HCT116 (cell line): ENCODE data around the gene CDH24. TPM values are rescaled to one million over a fixed set of nuclear protein-coding genes. Genes with fewer than 3 reads are reported as not detected.
A peak's percentile ranks its signal among the peaks of the same experiment; 100 is the strongest.

Experiments
- ATAC-seq: fragments of 200-7000 bp; cut with Tn5 transposase; 2 replicates; pipeline ENCODE4 v1.9.1; 2020; ENCODE audit warnings: mild to moderate bottlenecking, moderate library complexity
- BruUV-seq: library from RNA; stranded (reverse); fragments of 400-500 nt; replicated peaks from 2 replicates; lab custom pipeline; 2021; lab: Mats Ljungman, UMichigan
- CTCF ChIA-PET: fragments of 300-600 bp; sonication (Branson Sonifier 250); formaldehyde crosslinking; loops from one replicate; lab custom pipeline; 2021; ENCODE audit warnings: antibody characterized with exemption; lab: Charles Lee
- POLR2A ChIA-PET: fragments of 300-600, 350-600 bp; sonication (Branson Sonifier 250); formaldehyde crosslinking; loops from one replicate; lab custom pipeline; 2021; ENCODE audit warnings: antibody characterized with exemption; lab: Charles Lee
- RAD21 ChIA-PET, 2 experiments: fragments of 300-600 bp; sonication (Branson Sonifier 250); formaldehyde crosslinking; loops; one replicate each; lab custom pipeline; 2023; ENCODE audit warnings: low total read pairs in 2 of 2; ENCODE audit not compliant: uncharacterized antibody in 2 of 2, unreplicated experiment in 2 of 2, low non-redundant PET in 1 of 2; lab: Charles Lee
- DNase-seq: peaks from one replicate; pipeline ENCODE4 v3.0.0-alpha.2; 2010; ENCODE audit warnings: low read depth, low spot score
- H2AFZ ChIP-seq: fragments of 200-600 bp; shearing (Covaris generic), sonication (generic); 2 replicates; pipeline ENCODE4 v1.6.1; 2017; ENCODE audit warnings: low read depth, mixed run types, mixed read lengths, antibody characterized with exemption, low read length; ENCODE audit not compliant: poor library complexity, severe bottlenecking
- H3K27ac ChIP-seq: 2 replicates; pipeline ENCODE4 v1.5.1; 2012; ENCODE audit warnings: low read depth, low read length
- H3K27me3 ChIP-seq: fragments of 200-600 bp; sonication (generic); 2 replicates; pipeline ENCODE4 v1.6.1; 2016; ENCODE audit warnings: mixed run types, low read length, mixed read lengths; ENCODE audit not compliant: insufficient read depth
- H3K36me3 ChIP-seq, 2 experiments: fragments of 200-500 bp in 1 of 2; fragments of 200-600 bp in 1 of 2; sonication (Bioruptor generic) in 1 of 2; sonication (generic) in 1 of 2; 2 replicates each; pipeline versions ENCODE4 v1.5.1 to v1.6.1; 2014 to 2016; ENCODE audit warnings: low read length in 2 of 2, inconsistent platforms in 1 of 2, mixed read lengths in 1 of 2, mixed run types in 1 of 2; ENCODE audit not compliant: insufficient read depth in 2 of 2, control insufficient read depth in 1 of 2
- H3K4me1 ChIP-seq, 2 experiments: fragments of 200-600 bp in 1 of 2; sonication (generic) in 1 of 2; 2 replicates each; pipeline versions ENCODE4 v1.5.1 to v1.6.1; 2012 to 2017; ENCODE audit warnings: low read length in 2 of 2, inconsistent platforms in 1 of 2, mild to moderate bottlenecking in 1 of 2, mixed read lengths in 1 of 2, mixed run types in 1 of 2, moderate library complexity in 1 of 2; ENCODE audit not compliant: insufficient read depth in 2 of 2, control insufficient read depth in 1 of 2
- H3K4me2 ChIP-seq: fragments of 200-600 bp; sonication (generic); 2 replicates; pipeline ENCODE4 v1.6.1; 2017; ENCODE audit warnings: mixed run types, low read length, mixed read lengths
- H3K4me3 ChIP-seq, 2 experiments: fragments of 200-600 bp in 1 of 2; sonication (generic) in 1 of 2; replicated peaks in 1 of 2; 2 replicates each; pipeline ENCODE4 v1.5.1; 2011 to 2016; ENCODE audit warnings: low read length in 2 of 2, control low read depth in 1 of 2, low read depth in 1 of 2, mild to moderate bottlenecking in 1 of 2, mixed read lengths in 1 of 2, mixed run types in 1 of 2
- H3K79me2 ChIP-seq: fragments of 200-600 bp; sonication (generic); 2 replicates; pipeline ENCODE4 v1.6.1; 2017; ENCODE audit warnings: mild to moderate bottlenecking, mixed run types, low read length, moderate library complexity, mixed read lengths; ENCODE audit not compliant: insufficient read depth
- H3K9ac ChIP-seq: fragments of 200-600 bp; sonication (generic); 2 replicates; pipeline ENCODE4 v1.6.1; 2016; ENCODE audit warnings: low read length, mixed read lengths
- H3K9me2 ChIP-seq: fragments of 200-600 bp; sonication (generic), shearing (Covaris generic); 2 replicates; pipeline ENCODE4 v1.6.1; 2017; ENCODE audit warnings: mixed run types, mild to moderate bottlenecking, moderate library complexity; ENCODE audit not compliant: insufficient read depth
- H3K9me3 ChIP-seq, 2 experiments: fragments of 200-500 bp in 1 of 2; fragments of 200-600 bp in 1 of 2; sonication (Bioruptor generic) in 1 of 2; sonication (generic) in 1 of 2; 2 replicates each; pipeline ENCODE4 v1.6.1; 2014 to 2017; ENCODE audit warnings: low read length in 2 of 2, mixed read lengths in 2 of 2, inconsistent platforms in 1 of 2, low read depth in 1 of 2, mild to moderate bottlenecking in 1 of 2, mixed run types in 1 of 2, moderate library complexity in 1 of 2; ENCODE audit not compliant: control insufficient read depth in 1 of 2, insufficient read depth in 1 of 2
- H4K20me1 ChIP-seq: fragments of 200-600 bp; sonication (generic), shearing (Covaris generic); 2 replicates; pipeline ENCODE4 v1.6.1; 2017; ENCODE audit warnings: mixed run types, mild to moderate bottlenecking, moderate library complexity; ENCODE audit not compliant: insufficient read depth
- CTCF ChIP-seq, 3 experiments: fragments of 200-600 bp in 1 of 3; sonication (generic) in 1 of 3; IDR thresholded peaks in 2 of 3; conservative IDR thresholded peaks in 1 of 3; 2 replicates each; pipeline ENCODE4 v1.5.1; 2012 to 2017; ENCODE audit warnings: low read depth in 2 of 3, low read length in 2 of 3, antibody characterized with exemption in 1 of 3, borderline replicate concordance in 1 of 3, control low read depth in 1 of 3, mild to moderate bottlenecking in 1 of 3, mixed read lengths in 1 of 3, mixed run types in 1 of 3, moderate library complexity in 1 of 3; ENCODE audit not compliant: insufficient read depth in 1 of 3
- EZH2 ChIP-seq: fragments of 200-600 bp; sonication (generic); IDR thresholded peaks from 2 replicates; pipeline ENCODE4 v1.6.1; 2017; ENCODE audit warnings: antibody characterized with exemption, mixed run types
- FOSL1 ChIP-seq: IDR thresholded peaks from 2 replicates; pipeline ENCODE4 v1.6.1; 2012; ENCODE audit warnings: low read depth
- JUND ChIP-seq: IDR thresholded peaks from 2 replicates; pipeline ENCODE4 v1.6.1; 2012
- MAX ChIP-seq: IDR thresholded peaks from 2 replicates; pipeline ENCODE4 v1.6.1; 2012
- POLR2AphosphoS5 ChIP-seq: IDR thresholded peaks from 2 replicates; pipeline ENCODE4 v1.6.1; 2011; ENCODE audit warnings: mild to moderate bottlenecking, low read depth, low read length, moderate library complexity
- RAD21 ChIP-seq: IDR thresholded peaks from 2 replicates; pipeline ENCODE4 v1.6.1; 2012; ENCODE audit warnings: low read depth, mild to moderate bottlenecking
- SP1 ChIP-seq: IDR thresholded peaks from 2 replicates; pipeline ENCODE4 v1.6.1; 2012; ENCODE audit warnings: low read depth
- YY1 ChIP-seq: IDR thresholded peaks from 2 replicates; pipeline ENCODE4 v1.6.1; 2011; ENCODE audit warnings: low read length, low read depth, moderate library complexity, mild to moderate bottlenecking; ENCODE audit not compliant: insufficient replicate concordance; ENCODE audit errors: extremely low read depth
- ZNF274 ChIP-seq: fragments of 200-500 bp; sonication (Bioruptor generic); IDR thresholded peaks from 2 replicates; pipeline ENCODE4 v1.6.1; 2014; ENCODE audit warnings: mild to moderate bottlenecking, low read depth, low read length, inconsistent platforms
- intact Hi-C: fragments of 100-400 bp; cut with micrococcal nuclease; formaldehyde crosslinking; loops from 2 replicates; pipeline ENCODE4 v1.10.0; 2022
- total RNA-seq: library from RNA; stranded (reverse); gene quantifications from one replicate; pipeline ENCODE4 v1.2.1, GENCODE V29; 2021; ENCODE audit not compliant: unreplicated experiment

CDH24 gene
- total RNA-seq, 1 experiment from 2014 or later: 19.3 TPM

- ChIA-PET POLR2A (interaction anchor here (0.8 to 1.9 kb wide), 7 partner anchors 9 to 237 kb away, joined by 3 to 19 read pairs (median 5); partner anchors contain the start of genes ACIN1, BCL2L2 and C14orf119), RAD21 (interaction anchor here (0.7 to 1.2 kb wide), 10 partner anchors 12 to 86 kb away, joined by 3 to 5 read pairs (median 3); partner anchors contain the start of genes ACIN1 (in 2 of the 2), C14orf119 (in 1 of the 2) and CDH24 (in 1 of the 2)), CTCF (interaction anchor here (0.5 to 2.6 kb wide), 47 partner anchors 9 to 510 kb away, joined by 3 to 64 read pairs (median 6); partner anchors contain the start of genes ACIN1, AJUBA, C14orf119 and CDH24)
- Histone ChIP-seq H3K9ac (peak overlapping the region; percentile 32; the same call in 1 of the 2 replicates), H3K79me2 (peaks cover 66% of the 10 kb centered on the region), H3K9me3 (no peaks in the 10 kb centered on the region), H3K36me3 (peaks cover 34 to 51% of the 10 kb centered on the region in 2 experiments), H3K4me1 (peaks cover 29 to 36% of the 10 kb centered on the region in 2 experiments), H3K27me3 (no peaks in the 10 kb centered on the region), H4K20me1 (no peaks in the 10 kb centered on the region), H3K9me2 (no peaks in the 10 kb centered on the region), H2AFZ (no peak overlapping the region), H3K4me3 (no peak overlapping the region), H3K27ac (peak overlapping the region; percentile 54), H3K4me2 (peak overlapping the region; percentile 43)
- intact Hi-C loops: loop anchor here (1.0 to 2.0 kb wide), 2 partner anchors 25 to 40 kb away; partner anchors contain the start of genes ACIN1 and C14orf119
- no TSS peak for BruUV-seq
- TF ChIP-seq EZH2: no peak
- TF ChIP-seq YY1: no peak
- TF ChIP-seq SP1: no peak
- TF ChIP-seq RAD21: no peak
- TF ChIP-seq FOSL1: no peak
- ATAC-seq (no peak), DNase-seq (no peak)
Observed at GRCh38 chr14:23069413-23069806, 12.1 kb upstream of the CDH24 start.

GRCh38 chr14:23068789-23069412 lies 11.6 kb upstream of the CDH24 start:
- ChIA-PET POLR2A (interaction anchor here (0.8 to 1.9 kb wide), 7 partner anchors 10 to 238 kb away, joined by 3 to 19 read pairs (median 5); partner anchors contain the start of genes ACIN1, BCL2L2 and C14orf119), RAD21 (interaction anchor here (0.6 to 1.2 kb wide), 11 partner anchors 11 to 86 kb away, joined by 3 to 5 read pairs (median 3); partner anchors contain the start of genes ACIN1 (in 2 of the 2), C14orf119 (in 1 of the 2) and CDH24 (in 1 of the 2)), CTCF (interaction anchor here (0.5 to 1.8 kb wide), 49 partner anchors 9 to 512 kb away, joined by 3 to 64 read pairs (median 5); partner anchors contain the start of genes ACIN1, AJUBA, C14orf119 and CDH24)
- BruUV-seq: TSS peak; percentile 4
- no peaks in the 10 kb centered on the region for H3K27me3 ChIP-seq
- peak overlapping the region; percentile 31; the same call in 1 of the 2 replicates for H3K9ac ChIP-seq
- peak; percentile 88 for DNase-seq
- peaks cover 37 to 54% of the 10 kb centered on the region in 2 experiments for H3K36me3 ChIP-seq
- H3K4me2 ChIP-seq: peak overlapping the region; percentile 43
- H3K27ac ChIP-seq: peak overlapping the region; percentile 54
- no peak overlapping the region for H3K4me3 ChIP-seq
- intact Hi-C loops: loop anchor here (1.0 to 2.0 kb wide), 2 partner anchors 26 to 40 kb away; partner anchors contain the start of genes ACIN1 and C14orf119
- H3K79me2 ChIP-seq: peaks cover 66% of the 10 kb centered on the region
- H2AFZ ChIP-seq: no peak overlapping the region
- ATAC-seq: peak; percentile 76
- peaks cover 29 to 36% of the 10 kb centered on the region in 2 experiments for H3K4me1 ChIP-seq
- H3K9me2 ChIP-seq: no peaks in the 10 kb centered on the region
- no peaks in the 10 kb centered on the region for H4K20me1 ChIP-seq
- no peaks in the 10 kb centered on the region for H3K9me3 ChIP-seq
- peak; percentile 20 for TF ChIP-seq YY1
- 0 out of 2 replicates have a peak, but pooled peaks have one; percentile 37 for TF ChIP-seq MAX
- peak; percentile 80 for TF ChIP-seq RAD21
- no peak for TF ChIP-seq JUND
- TF ChIP-seq SP1: no peak
- TF ChIP-seq CTCF (IDR thresholded peaks at IDR 0.05 in 2 of 3, conservative IDR thresholded peaks at IDR 0.05 in 1 of 3; ENCODE audit: borderline replicate concordance in 1 of 3, insufficient read depth in 1 of 3, low read depth in 2 of 3, low read length in 2 of 3): peak; percentile 99 to 100 (median 99)
- 0 out of 2 replicates have a peak, but pooled peaks have one; percentile 17 for TF ChIP-seq POLR2AphosphoS5
- TF ChIP-seq ZNF274: no peak
